C4-2B (cell line): Measurements from ENCODE around the gene PKM.

Source experiments
- CTCF ChIP-seq: fragments of 450-650 bp; conservative IDR thresholded peaks from 2 replicates; pipeline ENCODE4 v1.5.1; 2017; ENCODE audit warnings: mild to moderate bottlenecking
- ZFX ChIP-seq: fragments of 450-650 bp; IDR thresholded peaks from 2 replicates; pipeline ENCODE4 v1.6.1; 2017

- TF ChIP-seq CTCF (no peak), ZFX (no peak)
These were observed 40.9 kb upstream of the PKM start for GRCh38 chr15:72271895-72272212.
